ENCODE measurements around the gene ORAI3.

ORAI3 gene

GRCh38 chr16:30992276-30992780 lies 43.5 kb downstream of the ORAI3 start:
- DNase-seq (ENCODE audit: low spot score): no peak

DNA sequence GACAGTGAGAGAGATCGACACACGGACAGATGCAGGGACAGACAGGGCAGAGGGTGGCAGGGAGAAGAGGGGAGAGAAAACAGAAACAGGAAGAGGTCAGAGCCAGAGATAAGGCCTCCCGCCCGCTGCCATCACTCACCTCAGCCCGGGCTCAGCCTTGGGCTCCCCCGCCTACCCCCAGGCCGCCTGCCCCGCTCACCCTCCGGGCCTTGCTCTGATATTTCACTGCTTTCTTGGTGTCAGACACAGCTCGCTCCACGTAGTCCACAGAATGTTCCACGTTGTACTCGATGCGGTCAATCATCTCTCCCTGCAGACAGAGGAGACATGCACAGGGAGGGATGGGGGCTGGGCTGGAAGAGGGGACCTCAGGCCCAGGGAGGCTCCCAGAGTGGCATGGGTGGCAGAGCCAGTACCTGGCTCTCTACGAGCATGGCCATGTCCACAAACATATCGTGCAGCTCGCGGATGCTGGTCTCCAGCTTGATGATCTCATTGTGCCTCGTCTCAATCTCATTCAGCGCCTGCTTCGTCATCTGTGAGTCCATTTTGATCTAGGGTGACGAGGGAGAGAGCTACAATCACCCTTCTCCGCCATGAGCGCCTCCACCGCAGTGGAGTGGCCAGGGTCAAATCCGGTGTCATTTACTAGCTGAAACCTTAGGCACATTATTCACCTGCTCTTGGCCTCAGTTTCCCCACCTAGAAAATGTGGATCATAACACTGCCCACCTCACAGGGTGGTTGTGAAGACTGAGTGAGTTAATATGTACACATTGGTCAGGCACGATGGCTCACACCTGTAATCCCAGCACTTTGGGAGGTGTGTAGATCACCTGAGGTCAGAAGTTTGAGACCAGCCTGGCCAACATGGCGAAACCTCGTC lies 44.3 kb downstream of the ORAI3 start:
- DNase-seq (ENCODE audit: low spot score): no peak

- DNase-seq (ENCODE audit: low spot score): no peak
These were observed 47.1 kb downstream of the ORAI3 start for GRCh38 chr16:30995927-30996323.

- peak; percentile 46 for DNase-seq (ENCODE audit: low spot score)
These were observed 47.6 kb downstream of the ORAI3 start for GRCh38 chr16:30996324-30996984.

- DNase-seq (ENCODE audit: low spot score): peak; percentile 82
These were observed 48.3 kb downstream of the ORAI3 start for GRCh38 chr16:30996985-30997724.

- DNase-seq (ENCODE audit: low spot score): no peak
These were observed 49.1 kb downstream of the ORAI3 start for GRCh38 chr16:30997725-30998711.

DNA sequence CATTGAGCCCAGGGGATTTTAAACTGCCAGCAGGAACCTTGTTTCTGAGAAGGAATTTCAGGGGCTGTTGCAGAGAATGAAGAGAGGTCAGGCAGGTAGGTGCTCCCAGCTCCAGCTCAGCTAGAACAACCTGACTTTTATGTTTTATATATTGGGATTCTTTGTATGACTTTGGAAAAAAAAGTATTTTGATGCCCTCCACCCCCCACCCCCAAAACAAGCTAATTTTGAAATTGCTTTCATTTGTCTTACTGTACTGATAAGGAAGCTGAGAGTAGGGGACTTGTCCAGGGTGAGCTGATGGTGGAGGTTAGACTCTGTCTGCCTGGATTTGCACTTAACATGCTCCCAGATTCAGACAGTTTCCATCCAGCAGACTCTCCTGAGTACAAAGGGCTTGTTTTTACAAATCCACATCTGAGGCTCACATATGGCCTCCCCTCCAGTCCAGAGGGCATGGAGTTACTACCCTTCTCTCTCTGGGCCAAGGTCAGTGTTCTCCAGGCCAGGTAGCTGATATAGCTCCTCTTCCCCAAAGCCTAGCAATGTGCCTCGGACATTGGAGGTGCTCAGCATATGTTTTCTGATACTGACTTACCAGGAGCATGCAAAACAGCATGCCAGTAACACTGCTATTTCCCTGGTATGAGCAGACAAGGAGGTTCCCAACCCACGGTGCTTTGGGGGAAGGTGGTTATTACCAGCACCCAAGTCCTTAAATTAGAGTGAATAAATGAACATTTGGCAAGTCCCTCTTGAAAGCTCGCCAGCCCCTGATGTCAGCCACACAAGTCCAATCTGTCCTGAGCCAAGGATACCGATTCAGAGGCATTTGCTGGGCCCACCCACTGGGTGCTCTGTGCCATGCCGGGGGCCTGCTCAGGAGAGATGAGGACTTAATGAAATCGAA lies 50.2 kb downstream of the ORAI3 start:
- DNase-seq (ENCODE audit: low spot score): no peak

GRCh38 chr16:31000671-31001382 lies 52.0 kb downstream of the ORAI3 start:
- no peak for DNase-seq (ENCODE audit: low spot score)

DNA sequence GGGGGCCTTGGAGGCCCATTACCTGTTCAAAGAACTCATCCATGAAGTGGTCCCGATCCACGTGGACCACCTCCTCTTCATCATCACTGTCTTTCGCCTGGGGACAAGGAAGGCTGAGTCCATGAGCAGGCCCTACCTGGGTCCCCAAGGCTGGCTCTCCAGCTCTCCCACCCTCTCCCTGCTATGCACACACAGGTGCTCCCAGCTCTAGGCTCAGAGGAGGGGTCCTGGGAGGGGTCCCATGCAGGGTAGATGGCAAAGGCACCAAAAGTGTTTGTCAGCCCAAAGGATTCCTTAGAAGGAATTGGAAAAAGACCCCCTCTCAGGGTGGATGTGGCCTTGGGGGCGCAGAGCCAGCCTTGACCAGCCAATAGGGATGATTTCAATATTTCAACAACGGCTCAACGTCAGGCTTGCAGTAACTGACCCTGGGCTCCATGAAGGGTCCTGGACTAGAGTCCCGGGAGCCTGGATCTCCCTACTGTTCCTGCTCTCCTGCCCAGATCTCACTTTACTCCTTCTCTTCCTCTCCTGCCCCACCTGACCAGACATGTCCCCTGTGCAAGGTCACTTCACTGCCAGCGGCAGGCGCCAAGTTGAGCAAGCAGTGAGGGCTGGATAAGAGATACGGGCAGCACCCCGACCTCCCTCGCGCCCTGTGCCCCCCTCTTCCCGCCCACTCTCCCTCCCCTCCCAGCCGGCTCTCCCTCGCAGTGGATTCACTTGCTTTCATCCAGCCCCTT lies 52.8 kb downstream of the ORAI3 start:
- no peak for DNase-seq (ENCODE audit: low spot score)

DNA sequence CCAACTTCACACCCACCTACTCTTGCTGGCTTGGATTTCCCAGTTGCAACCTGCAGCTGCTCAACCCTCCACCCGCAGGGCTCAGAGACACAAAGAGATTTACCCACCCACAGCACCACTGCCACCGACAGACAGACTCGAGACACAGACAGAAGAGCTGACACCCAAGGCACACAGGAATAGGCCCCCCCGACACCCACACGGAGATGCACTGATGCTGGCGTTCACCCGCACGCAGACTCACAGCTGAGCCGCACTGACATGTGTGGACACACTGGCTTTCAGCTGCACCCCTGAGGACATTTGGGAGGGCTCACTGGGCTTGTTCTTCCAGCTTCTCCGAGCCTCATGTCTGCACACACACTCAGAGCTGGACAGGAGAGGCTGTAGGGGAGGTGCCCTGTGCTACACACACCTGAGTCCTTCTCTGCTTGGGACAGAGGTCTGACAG lies 53.4 kb downstream of the ORAI3 start:
- no peak for DNase-seq (ENCODE audit: low spot score)

DNA sequence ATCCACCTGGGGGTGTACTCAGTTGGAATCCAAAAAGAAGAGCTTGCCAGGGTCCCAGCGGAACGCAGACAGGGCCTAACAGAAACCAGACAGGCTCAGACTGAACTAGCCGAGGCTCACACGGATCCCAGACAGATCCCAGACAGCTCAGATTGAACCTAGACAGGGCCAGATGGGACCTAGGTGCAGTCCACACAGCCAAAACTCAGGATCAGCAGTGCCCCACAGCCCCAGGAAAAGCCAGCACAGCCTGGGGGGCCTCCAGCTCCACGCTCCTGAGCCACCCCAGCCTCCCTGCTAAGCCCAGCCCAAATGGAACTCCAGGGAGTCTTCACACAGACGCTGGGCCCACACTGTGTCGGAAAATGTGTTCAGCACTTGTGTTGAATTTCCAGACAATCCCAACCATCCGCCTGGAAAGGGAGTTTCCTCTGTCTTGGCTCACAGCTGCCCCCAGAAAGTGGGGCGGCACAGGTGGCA lies 54.0 kb downstream of the ORAI3 start:
- no peak for DNase-seq (ENCODE audit: low spot score)

- DNase-seq (ENCODE audit: low spot score): no peak
These were observed 54.9 kb downstream of the ORAI3 start for GRCh38 chr16:31003744-31004143.

All from LoVo (cell line).